MM.1S (cell line): ENCODE results near the gene PLAC8L1.

Experiments used
- EZH2 ChIP-seq: fragments of 300-600 bp; sonication (generic); optimal IDR thresholded peaks from 2 replicates; pipeline ENCODE3; 2017; ENCODE audit warnings: low read depth, mild to moderate bottlenecking, antibody characterized with exemption, low read length, mixed read lengths
- EZH2phosphoT487 ChIP-seq: fragments of 300-600 bp; sonication (generic); IDR thresholded peaks from 2 replicates; pipeline ENCODE4 v1.6.1; 2018; ENCODE audit warnings: antibody characterized with exemption, low read length
- TF ChIP-seq, protein P1 (sequence below): fragments of 300-600 bp; sonication (generic); IDR thresholded peaks from 2 replicates; pipeline ENCODE4 v1.5.1; 2016; ENCODE audit warnings: antibody characterized with exemption, low read length, mixed read lengths

DNA sequence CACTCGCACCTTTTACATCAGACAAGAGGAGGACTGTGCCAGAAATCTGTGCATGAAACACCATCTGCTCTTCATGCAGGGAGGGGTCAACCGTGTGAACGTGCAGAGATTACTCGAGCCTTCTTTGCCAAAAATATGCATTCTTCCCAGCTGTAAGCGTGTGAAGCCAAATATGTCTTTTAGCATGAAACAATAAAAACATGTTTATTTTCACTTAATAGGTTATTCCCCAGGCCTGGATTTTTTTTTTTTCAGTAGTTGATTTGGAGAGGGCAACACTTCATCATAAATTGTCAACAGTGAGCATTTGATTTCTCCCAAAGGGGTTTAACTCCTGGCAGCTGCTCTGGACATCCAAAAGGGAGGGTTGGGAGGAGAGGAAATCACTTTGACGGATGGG lies 23.8 kb downstream of the PLAC8L1 start:
- TF ChIP-seq, protein P1, sequence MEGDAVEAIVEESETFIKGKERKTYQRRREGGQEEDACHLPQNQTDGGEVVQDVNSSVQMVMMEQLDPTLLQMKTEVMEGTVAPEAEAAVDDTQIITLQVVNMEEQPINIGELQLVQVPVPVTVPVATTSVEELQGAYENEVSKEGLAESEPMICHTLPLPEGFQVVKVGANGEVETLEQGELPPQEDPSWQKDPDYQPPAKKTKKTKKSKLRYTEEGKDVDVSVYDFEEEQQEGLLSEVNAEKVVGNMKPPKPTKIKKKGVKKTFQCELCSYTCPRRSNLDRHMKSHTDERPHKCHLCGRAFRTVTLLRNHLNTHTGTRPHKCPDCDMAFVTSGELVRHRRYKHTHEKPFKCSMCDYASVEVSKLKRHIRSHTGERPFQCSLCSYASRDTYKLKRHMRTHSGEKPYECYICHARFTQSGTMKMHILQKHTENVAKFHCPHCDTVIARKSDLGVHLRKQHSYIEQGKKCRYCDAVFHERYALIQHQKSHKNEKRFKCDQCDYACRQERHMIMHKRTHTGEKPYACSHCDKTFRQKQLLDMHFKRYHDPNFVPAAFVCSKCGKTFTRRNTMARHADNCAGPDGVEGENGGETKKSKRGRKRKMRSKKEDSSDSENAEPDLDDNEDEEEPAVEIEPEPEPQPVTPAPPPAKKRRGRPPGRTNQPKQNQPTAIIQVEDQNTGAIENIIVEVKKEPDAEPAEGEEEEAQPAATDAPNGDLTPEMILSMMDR = no peak
- TF ChIP-seq EZH2 (no peak), EZH2phosphoT487 (no peak)
